Right lobe of liver (tissue), 6 donors: ENCODE data around the gene ASH1L. TPM values are rescaled to one million over a fixed set of nuclear protein-coding genes. Genes with fewer than 3 reads are reported as not detected.
"Not testable (repeated sequence)": the region's sequence is repeated elsewhere in the genome, so short reads cannot be mapped to it uniquely, and the experiment has no call there.

Experiments
- ATAC-seq, 4 donors: fragments of 200-7000 bp; cut with Tn5 transposase; one replicate each; pipeline ENCODE4 v1.9.1; 2020; ENCODE audit warnings: mild to moderate bottlenecking in 4 of 4, moderate library complexity in 4 of 4
- DNase-seq, 3 donors: peaks; one replicate each; pipeline ENCODE4 v3.0.0-alpha.2; 2020
- H3K27ac ChIP-seq, 3 donors: fragments of 200-600 bp; one replicate each; pipeline ENCODE4 v1.8.0; 2022
- H3K27me3 ChIP-seq, 2 donors: fragments of 200-600 bp; one replicate each; pipeline ENCODE4 v1.8.0; 2022
- H3K36me3 ChIP-seq, 4 donors: fragments of 200-600 bp; sonication (generic) in 1 of 4; one replicate each; pipeline versions ENCODE4 v1.5.1 to v1.8.0; 2017 to 2022; ENCODE audit warnings: control low read depth in 1 of 4
- H3K4me1 ChIP-seq, 4 donors: fragments of 200-600 bp; sonication (generic) in 1 of 4; one replicate each; pipeline versions ENCODE4 v1.5.1 to v1.8.0; 2017 to 2022; ENCODE audit warnings: control low read depth in 1 of 4
- H3K4me3 ChIP-seq, 3 donors: fragments of 200-600 bp; one replicate each; pipeline ENCODE4 v1.8.0; 2022
- H3K9me3 ChIP-seq, 4 donors: fragments of 200-600 bp; sonication (generic) in 1 of 4; one replicate each; pipeline versions ENCODE4 v1.5.1 to v1.8.0; 2017 to 2022; ENCODE audit warnings: control low read depth in 1 of 4
- POLR2A ChIP-seq: fragments of 450-650 bp; IDR thresholded peaks from one replicate; pipeline ENCODE4 v1.6.1; 2017; ENCODE audit warnings: antibody characterized with exemption, mild to moderate bottlenecking
- whole genome bisulfite sequencing: methylation state at CpG from one replicate; pipeline ENCODE4 v1.1.6; 2018; ENCODE audit warnings: low coverage, low lambda C conversion rate; ENCODE audit not compliant: insufficient coverage; ENCODE audit errors: missing lambda C conversion rate; 5-methylcytosine and 5-hydroxymethylcytosine counted together
- intact Hi-C, 2 donors: fragments of 100-400 bp; cut with DNase I; formaldehyde crosslinking; loops; one replicate each; pipeline versions ENCODE4 v1.11.2 to v1.14.1; 2022
- long read RNA-seq: library from polyadenylated mRNA; unstranded; transcript quantifications from one replicate; pipeline ENCODE4 v2.0.0, GENCODE V29; 2019
- total RNA-seq, 6 experiments: library from RNA; depleted of rRNA in 2 of 6; stranded (reverse); fragments of >200 nt in 2 of 6; fragmentation: NEBNext Ultra II Directional in 3 of 6; extraction: Animal tissue kit (Norgen Biotek cat#: 25700) in 3 of 6; gene quantifications; one replicate each; pipeline versions ENCODE4 v1.1.0 to v1.2.4, GENCODE V29; 2016 to 2023
- TF ChIP-seq, protein P1 (sequence below), 4 donors: fragments of 200-600 bp in 3 of 4; fragments of 450-650 bp in 1 of 4; IDR thresholded peaks; one replicate each; pipeline versions ENCODE4 v1.5.1 to v1.8.0; 2016 to 2022; ENCODE audit warnings: antibody characterized with exemption in 4 of 4, mild to moderate bottlenecking in 2 of 4
- donor health status: DM: no; HTN: yes; CAD: no.
- donor health status: DM: no; HTN: no; CAD: no.
- donor health status: DM: no; HTN: no; CAD: no.
- donor health status: DM: no; HTN: yes; CAD: no.
- donor health status: DM: no; HTN: yes; CAD: no.

ASH1L gene, protein sequence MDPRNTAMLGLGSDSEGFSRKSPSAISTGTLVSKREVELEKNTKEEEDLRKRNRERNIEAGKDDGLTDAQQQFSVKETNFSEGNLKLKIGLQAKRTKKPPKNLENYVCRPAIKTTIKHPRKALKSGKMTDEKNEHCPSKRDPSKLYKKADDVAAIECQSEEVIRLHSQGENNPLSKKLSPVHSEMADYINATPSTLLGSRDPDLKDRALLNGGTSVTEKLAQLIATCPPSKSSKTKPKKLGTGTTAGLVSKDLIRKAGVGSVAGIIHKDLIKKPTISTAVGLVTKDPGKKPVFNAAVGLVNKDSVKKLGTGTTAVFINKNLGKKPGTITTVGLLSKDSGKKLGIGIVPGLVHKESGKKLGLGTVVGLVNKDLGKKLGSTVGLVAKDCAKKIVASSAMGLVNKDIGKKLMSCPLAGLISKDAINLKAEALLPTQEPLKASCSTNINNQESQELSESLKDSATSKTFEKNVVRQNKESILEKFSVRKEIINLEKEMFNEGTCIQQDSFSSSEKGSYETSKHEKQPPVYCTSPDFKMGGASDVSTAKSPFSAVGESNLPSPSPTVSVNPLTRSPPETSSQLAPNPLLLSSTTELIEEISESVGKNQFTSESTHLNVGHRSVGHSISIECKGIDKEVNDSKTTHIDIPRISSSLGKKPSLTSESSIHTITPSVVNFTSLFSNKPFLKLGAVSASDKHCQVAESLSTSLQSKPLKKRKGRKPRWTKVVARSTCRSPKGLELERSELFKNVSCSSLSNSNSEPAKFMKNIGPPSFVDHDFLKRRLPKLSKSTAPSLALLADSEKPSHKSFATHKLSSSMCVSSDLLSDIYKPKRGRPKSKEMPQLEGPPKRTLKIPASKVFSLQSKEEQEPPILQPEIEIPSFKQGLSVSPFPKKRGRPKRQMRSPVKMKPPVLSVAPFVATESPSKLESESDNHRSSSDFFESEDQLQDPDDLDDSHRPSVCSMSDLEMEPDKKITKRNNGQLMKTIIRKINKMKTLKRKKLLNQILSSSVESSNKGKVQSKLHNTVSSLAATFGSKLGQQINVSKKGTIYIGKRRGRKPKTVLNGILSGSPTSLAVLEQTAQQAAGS (N-terminal part only)
- 10 to 100 TPM; 13.9 to 24.3 (median 17.6) TPM for total RNA-seq
- long read RNA-seq, partial matches to known transcripts, result 1 of 2 reads
- long read RNA-seq, other reads (novel, unspliced or antisense), result 1 of 2 reads

- Histone ChIP-seq H3K36me3 (no peaks in the 10 kb centered on the region), H3K27ac (peak within 1 kb of the TSS; percentile 91 to 97 (median 95)), H3K27me3 (no peaks in the 10 kb centered on the region), H3K4me1 (peaks cover 0 to 27% (median 0%) of the 10 kb centered on the region in 4 donors), H3K9me3 (no peaks in the 10 kb centered on the region), H3K4me3 (peak within 1 kb of the TSS; percentile 93 to 95 (median 94))
- DNase-seq (peak; percentile 94 to 95 (median 94)), ATAC-seq (peak; percentile 90 to 94 (median 91))
- TF ChIP-seq, protein P1, sequence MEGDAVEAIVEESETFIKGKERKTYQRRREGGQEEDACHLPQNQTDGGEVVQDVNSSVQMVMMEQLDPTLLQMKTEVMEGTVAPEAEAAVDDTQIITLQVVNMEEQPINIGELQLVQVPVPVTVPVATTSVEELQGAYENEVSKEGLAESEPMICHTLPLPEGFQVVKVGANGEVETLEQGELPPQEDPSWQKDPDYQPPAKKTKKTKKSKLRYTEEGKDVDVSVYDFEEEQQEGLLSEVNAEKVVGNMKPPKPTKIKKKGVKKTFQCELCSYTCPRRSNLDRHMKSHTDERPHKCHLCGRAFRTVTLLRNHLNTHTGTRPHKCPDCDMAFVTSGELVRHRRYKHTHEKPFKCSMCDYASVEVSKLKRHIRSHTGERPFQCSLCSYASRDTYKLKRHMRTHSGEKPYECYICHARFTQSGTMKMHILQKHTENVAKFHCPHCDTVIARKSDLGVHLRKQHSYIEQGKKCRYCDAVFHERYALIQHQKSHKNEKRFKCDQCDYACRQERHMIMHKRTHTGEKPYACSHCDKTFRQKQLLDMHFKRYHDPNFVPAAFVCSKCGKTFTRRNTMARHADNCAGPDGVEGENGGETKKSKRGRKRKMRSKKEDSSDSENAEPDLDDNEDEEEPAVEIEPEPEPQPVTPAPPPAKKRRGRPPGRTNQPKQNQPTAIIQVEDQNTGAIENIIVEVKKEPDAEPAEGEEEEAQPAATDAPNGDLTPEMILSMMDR (IDR thresholded peaks at IDR 0.05), result no peak
- peak; percentile 96 for TF ChIP-seq POLR2A
- under 1% methylated on average over 23 of the region's 87 CpGs for WGBS
- intact Hi-C loops, result no loop called here
Observed at GRCh38 chr1:155562581-155563376, at the start of gene ASH1L. Gene ASH1L, minus strand, starts transcription at chr1:155562803. Its CDS starts 41,284 bp downstream, at chr1:155521519.

DNA sequence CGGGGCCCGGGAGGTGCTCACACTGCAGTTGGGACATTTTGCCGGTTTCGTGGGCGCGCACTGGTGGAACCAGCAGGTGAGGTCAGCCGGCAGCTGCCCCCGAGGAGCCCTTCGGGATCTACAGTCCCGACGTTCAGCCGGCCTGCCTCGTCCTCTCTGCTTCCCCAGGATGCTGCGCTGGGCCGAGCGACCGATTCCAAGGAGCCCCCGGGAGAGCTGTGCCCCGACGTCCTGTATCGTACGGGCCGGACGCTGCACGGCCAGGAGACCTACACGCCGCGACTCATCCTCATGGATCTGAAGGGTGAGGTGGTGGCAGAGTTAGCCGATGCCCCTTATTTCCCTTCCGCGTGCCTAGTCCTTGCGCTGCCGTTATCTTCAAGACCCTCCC lies 47.6 kb upstream of the ASH1L start:
- peak overlapping the region; percentile 53 to 74 (median 62) for H3K4me3 ChIP-seq
- no CpG with 5 or more reads among the region's 33 CpGs for WGBS
- H3K27me3 ChIP-seq, DNase-seq, H3K27ac ChIP-seq, intact Hi-C loops, H3K9me3 ChIP-seq, H3K4me1 ChIP-seq, H3K36me3 ChIP-seq: not testable (repeated sequence)
- peak; percentile 29 to 46 (median 31) for ATAC-seq

DNA sequence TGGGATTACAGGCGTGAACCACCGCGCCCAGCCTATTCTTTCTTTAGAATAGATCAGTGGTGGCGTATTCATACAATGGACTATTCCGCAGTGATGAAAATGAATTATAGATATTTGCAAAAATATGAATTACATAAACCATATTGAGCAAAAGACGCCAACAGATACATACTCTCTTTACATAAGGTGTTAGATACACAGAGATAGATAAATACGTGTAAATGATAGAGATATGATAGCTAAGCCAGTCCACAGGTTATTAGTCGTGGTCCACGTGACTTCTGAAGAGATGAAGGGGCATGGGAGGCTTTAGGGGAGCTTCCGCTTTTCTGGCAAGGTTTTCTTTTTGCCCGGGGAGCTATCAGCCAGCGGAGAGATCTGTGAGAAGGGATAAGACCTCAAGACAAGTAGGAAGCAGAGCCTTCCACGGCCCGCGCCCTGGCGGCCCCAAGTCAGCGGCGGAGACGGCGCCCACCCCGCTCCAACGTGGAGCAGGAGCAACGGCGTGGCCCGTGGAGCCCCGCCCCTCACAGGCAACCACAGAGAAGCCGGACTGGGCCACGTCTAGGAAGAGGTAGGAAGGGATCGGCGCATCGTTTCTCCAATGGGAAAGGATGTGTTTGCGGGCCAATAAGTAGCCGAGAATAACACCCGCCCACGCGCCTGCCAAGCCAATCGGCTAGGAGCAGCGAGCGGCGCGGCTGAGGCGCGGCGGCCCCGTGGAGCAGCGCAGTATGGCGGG lies 47.1 kb upstream of the ASH1L start, which contains the start of gene MSTO1:
Gene MSTO1, plus strand, starts transcription at position 704 of the 742 bp plus-strand sequence. Its CDS starts 31 bp downstream, at position 735.
- WGBS, result 8% methylated on average over 36 of the region's 47 CpGs
- H3K27ac ChIP-seq, result peak within 1 kb of the TSS in 2 of 3 donors; percentile 10 to 62
- TF ChIP-seq POLR2A, result peak; percentile 59
- TF ChIP-seq, protein P1 (IDR thresholded peaks at IDR 0.05), result no peak
- peaks cover 0 to 7% (median 3%) of the 10 kb centered on the region in 4 donors for H3K36me3 ChIP-seq
- no peaks in the 10 kb centered on the region for H3K27me3 ChIP-seq
- intact Hi-C loops, result no loop called here
- DNase-seq, result peak; percentile 95 to 97 (median 96)
- peak; percentile 97 to 99 (median 98) for ATAC-seq
- no peaks in the 10 kb centered on the region for H3K9me3 ChIP-seq
- peak within 1 kb of the TSS; percentile 53 to 74 (median 62) for H3K4me3 ChIP-seq
- no peaks in the 10 kb centered on the region for H3K4me1 ChIP-seq

DNA sequence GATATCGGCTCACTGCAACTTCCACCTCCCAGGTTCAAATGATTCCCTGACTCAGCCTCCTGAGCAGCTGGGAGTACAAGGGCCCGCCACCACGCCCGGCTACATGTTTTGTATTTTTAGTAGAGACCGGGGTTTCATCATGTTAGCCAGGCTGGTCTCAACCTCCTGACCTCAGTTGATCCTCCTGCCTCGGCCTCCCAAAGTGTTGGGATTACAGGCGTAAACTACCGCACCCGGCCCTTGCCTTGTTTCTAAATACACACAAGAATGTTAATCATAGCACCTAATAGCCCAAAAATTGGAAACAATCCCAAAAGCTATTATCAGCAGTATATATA lies 46.3 kb upstream of the ASH1L start:
- Histone ChIP-seq H3K27me3 (no peaks in the 10 kb centered on the region), H3K36me3 (peaks cover 0 to 7% (median 3%) of the 10 kb centered on the region in 4 donors), H3K27ac (no peak overlapping the region), H3K9me3 (no peaks in the 10 kb centered on the region), H3K4me3 (no peak overlapping the region), H3K4me1 (no peaks in the 10 kb centered on the region)
- ATAC-seq (no peak), DNase-seq (no peak)
- intact Hi-C loops, result no loop called here
- no peak for TF ChIP-seq POLR2A
- TF ChIP-seq, protein P1 (IDR thresholded peaks at IDR 0.05), result no peak
- WGBS, result 98% methylated on average over 7 of the region's 9 CpGs
